ENCODE data around the gene THRA.

DNA sequence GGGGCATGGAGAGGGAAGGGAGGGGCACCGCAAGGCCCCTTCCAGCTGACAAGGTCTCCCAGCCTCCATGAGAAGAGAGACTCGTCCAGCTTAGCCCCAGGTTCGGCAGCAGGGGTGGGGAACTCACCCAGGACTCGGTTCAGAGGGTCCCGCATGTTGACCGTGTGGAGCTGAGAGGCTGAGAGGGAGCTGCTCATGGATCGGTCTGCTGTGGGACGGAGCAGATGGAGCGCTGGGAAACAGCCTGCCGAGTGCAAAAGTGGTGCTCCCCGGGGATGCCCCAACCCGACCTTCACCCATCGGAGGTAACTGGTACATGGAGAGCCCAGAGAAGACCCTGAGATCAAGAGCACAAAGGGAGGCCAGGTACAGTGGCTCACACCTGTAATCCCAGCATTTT, 42.6 kb upstream of the THRA start:
- TF ChIP-seq, protein P1, sequence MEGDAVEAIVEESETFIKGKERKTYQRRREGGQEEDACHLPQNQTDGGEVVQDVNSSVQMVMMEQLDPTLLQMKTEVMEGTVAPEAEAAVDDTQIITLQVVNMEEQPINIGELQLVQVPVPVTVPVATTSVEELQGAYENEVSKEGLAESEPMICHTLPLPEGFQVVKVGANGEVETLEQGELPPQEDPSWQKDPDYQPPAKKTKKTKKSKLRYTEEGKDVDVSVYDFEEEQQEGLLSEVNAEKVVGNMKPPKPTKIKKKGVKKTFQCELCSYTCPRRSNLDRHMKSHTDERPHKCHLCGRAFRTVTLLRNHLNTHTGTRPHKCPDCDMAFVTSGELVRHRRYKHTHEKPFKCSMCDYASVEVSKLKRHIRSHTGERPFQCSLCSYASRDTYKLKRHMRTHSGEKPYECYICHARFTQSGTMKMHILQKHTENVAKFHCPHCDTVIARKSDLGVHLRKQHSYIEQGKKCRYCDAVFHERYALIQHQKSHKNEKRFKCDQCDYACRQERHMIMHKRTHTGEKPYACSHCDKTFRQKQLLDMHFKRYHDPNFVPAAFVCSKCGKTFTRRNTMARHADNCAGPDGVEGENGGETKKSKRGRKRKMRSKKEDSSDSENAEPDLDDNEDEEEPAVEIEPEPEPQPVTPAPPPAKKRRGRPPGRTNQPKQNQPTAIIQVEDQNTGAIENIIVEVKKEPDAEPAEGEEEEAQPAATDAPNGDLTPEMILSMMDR (IDR thresholded peaks at IDR 0.05; ENCODE audit: insufficient read depth, low read length), result no peak
- no peak for TF ChIP-seq POLR2AphosphoS5 (IDR thresholded peaks at IDR 0.05; ENCODE audit: low read depth)
- TF ChIP-seq GABPA (IDR thresholded peaks at IDR 0.05; ENCODE audit: low read depth), result no peak
